K562 (cell line): ENCODE results near the gene MRPL55. TPM values are rescaled to one million over a fixed set of nuclear protein-coding genes. Genes with fewer than 3 reads are reported as not detected.
"Not testable (repeated sequence)": the region's sequence is repeated elsewhere in the genome, so short reads cannot be mapped to it uniquely, and the experiment has no call there.

ENCODE experiments used
- ATAC-seq: fragments of 200-7000 bp; cut with Tn5 transposase; 3 replicates; pipeline ENCODE4 v1.9.1; 2020; ENCODE audit warnings: moderate library complexity
- BruUV-seq: library from RNA; stranded (reverse); fragments of 400-500 nt; replicated peaks from 2 replicates; lab custom pipeline; 2021; lab: Mats Ljungman, UMichigan
- CTCF ChIA-PET: fragments of 300-600 bp; formaldehyde crosslinking; extraction: SDS; loops from one replicate; lab custom pipeline; 2021; ENCODE audit warnings: low intra/inter-chr PET ratio; lab: Yijun Ruan, JAX
- POLR2A ChIA-PET: fragments of 300-600, 350-650 bp; sonication (Branson Sonifier 250); formaldehyde crosslinking; extraction: SDS; loops from one replicate; lab custom pipeline; 2021; ENCODE audit warnings: antibody characterized with exemption, inconsistent platforms; lab: Yijun Ruan, JAX
- DNase-seq, 4 experiments: peaks; one replicate each; pipeline versions ENCODE4 v3.0.0 to v3.0.0-alpha.2; 2011 to 2018; ENCODE audit warnings: low spot score in 3 of 4, mixed read lengths in 3 of 4; ENCODE audit errors: extremely low read depth in 1 of 4
- FAIRE-seq: peaks from 2 replicates; lab custom pipeline; 2011; peaks lifted over from hg19 to GRCh38; lab: Jason Lieb, UNC
- H2AFZ ChIP-seq: 2 replicates; pipeline ENCODE4 v1.6.0; 2011; ENCODE audit warnings: low read depth, low read length, control low read depth, inconsistent platforms
- H3K27ac ChIP-seq: fragments of 200-600 bp; 3 replicates; pipeline ENCODE4 v1.8.0; 2011; ENCODE audit warnings: low read depth, mild to moderate bottlenecking, control low read depth, inconsistent platforms, low read length, moderate library complexity, mixed read lengths; ENCODE audit errors: extremely low read depth
- H3K27me3 ChIP-seq, 2 experiments: fragments of 300-600 bp in 1 of 2; 2 replicates in 1 of 2; 3 replicates in 1 of 2; pipeline versions ENCODE4 v1.6.0 to v1.8.0; 2011; ENCODE audit warnings: inconsistent platforms in 2 of 2, low read length in 2 of 2, mild to moderate bottlenecking in 1 of 2, mixed read lengths in 1 of 2, moderate library complexity in 1 of 2; ENCODE audit not compliant: control insufficient read depth in 2 of 2, insufficient read depth in 2 of 2
- H3K36me3 ChIP-seq: fragments of 300-600 bp; 3 replicates; pipeline ENCODE4 v1.8.0; 2011; ENCODE audit warnings: mild to moderate bottlenecking, low read length, inconsistent platforms; ENCODE audit not compliant: control insufficient read depth, insufficient read depth
- H3K4me1 ChIP-seq, 2 experiments: fragments of 200-600 bp in 1 of 2; replicated peaks in 1 of 2; 2 replicates in 1 of 2; 3 replicates in 1 of 2; pipeline versions ENCODE4 v1.5.1 to v1.8.0; 2011; ENCODE audit warnings: inconsistent platforms in 2 of 2, low read length in 2 of 2, mild to moderate bottlenecking in 1 of 2, mixed read lengths in 1 of 2, moderate library complexity in 1 of 2; ENCODE audit not compliant: control insufficient read depth in 2 of 2, insufficient read depth in 2 of 2
- H3K4me2 ChIP-seq: 2 replicates; pipeline ENCODE4 v1.6.1; 2011; ENCODE audit warnings: low read length, control low read depth, inconsistent platforms, mixed read lengths; ENCODE audit not compliant: insufficient read depth
- H3K4me3 ChIP-seq: fragments of 200-600 bp; sonication (generic), shearing (Covaris generic); 2 replicates; pipeline ENCODE4 v1.5.1; 2016; ENCODE audit warnings: control low read depth, inconsistent platforms
- H3K79me2 ChIP-seq: fragments of 200-600 bp; 3 replicates; pipeline ENCODE4 v1.8.0; 2011; ENCODE audit warnings: low read length, inconsistent platforms; ENCODE audit not compliant: control insufficient read depth, insufficient read depth
- H3K9ac ChIP-seq, 2 experiments: 2 replicates each; pipeline versions ENCODE4 v1.6.0 to v1.6.1; 2011; ENCODE audit warnings: low read depth in 2 of 2, low read length in 2 of 2, control low read depth in 1 of 2, inconsistent platforms in 1 of 2, mild to moderate bottlenecking in 1 of 2, mixed read lengths in 1 of 2; ENCODE audit not compliant: insufficient read depth in 1 of 2
- H3K9me1 ChIP-seq: one replicate; pipeline ENCODE4 v1.6.0; 2011; ENCODE audit warnings: inconsistent platforms, mild to moderate bottlenecking, low read length, moderate library complexity; ENCODE audit not compliant: control insufficient read depth, insufficient read depth
- H3K9me3 ChIP-seq: replicated peaks from 2 replicates; pipeline ENCODE4 v1.5.1; 2011; ENCODE audit warnings: low read depth, low read length, inconsistent platforms; ENCODE audit not compliant: control insufficient read depth, insufficient read depth
- H4K20me1 ChIP-seq: replicated peaks from 2 replicates; pipeline ENCODE4 v1.6.1; 2011; ENCODE audit warnings: low read length, inconsistent platforms, mixed read lengths; ENCODE audit not compliant: control insufficient read depth, insufficient read depth
- CEBPB ChIP-seq: fragments of 450-650 bp; IDR thresholded peaks from 2 replicates; pipeline ENCODE4 v1.6.1; 2016; ENCODE audit warnings: missing genetic modification characterization, missing compliant biosample characterization
- CEBPG ChIP-seq, 3 experiments: fragments of 200-800 bp in 1 of 3; sonication (Bioruptor generic) in 1 of 3; sonication (generic) in 1 of 3; formaldehyde crosslinking in 1 of 3; IDR thresholded peaks in 2 of 3; conservative IDR thresholded peaks in 1 of 3; 2 replicates each; pipeline versions ENCODE4 v1.6.1 to v1.8.0; 2016 to 2022; ENCODE audit warnings: missing compliant biosample characterization in 2 of 3, missing genetic modification characterization in 2 of 3, mild to moderate bottlenecking in 1 of 3, missing genetic modification reagents in 1 of 3
- ETV5 ChIP-seq: sonication (generic); formaldehyde crosslinking; IDR thresholded peaks from 2 replicates; pipeline ENCODE4 v1.4.0; 2020; ENCODE audit warnings: low read depth, mild to moderate bottlenecking, missing genetic modification reagents
- MNT ChIP-seq, 2 experiments: fragments of 450-650 bp; conservative IDR thresholded peaks; 2 replicates each; pipeline ENCODE4 v1.6.1; 2017; ENCODE audit warnings: mild to moderate bottlenecking in 2 of 2, moderate library complexity in 2 of 2
- PURB ChIP-seq: sonication (generic); formaldehyde crosslinking; IDR thresholded peaks from 2 replicates; pipeline ENCODE4 v1.9.0; 2021; ENCODE audit warnings: low read depth, mild to moderate bottlenecking, missing genetic modification reagents
- TRIM24 ChIP-seq, 2 experiments: fragments of 450-650 bp; IDR thresholded peaks; 2 replicates each; pipeline ENCODE4 v1.6.1; 2016
- WGBS: fragments of 100-300 bp; shearing (Covaris generic); methylation state at CpG from one replicate; pipeline ENCODE4 v1.1.6; 2016; ENCODE audit warnings: low coverage, mixed read lengths; ENCODE audit not compliant: insufficient coverage; ENCODE audit errors: missing lambda C conversion rate; 5-methylcytosine and 5-hydroxymethylcytosine counted together
- in situ Hi-C: fragments of 300-500 bp; cut with MboI; formaldehyde crosslinking; loops from 4 replicates; pipeline ENCODE4 v1.15.0; 2018; ENCODE audit warnings: inconsistent platforms, mixed read lengths
- intact Hi-C: fragments of 100-400 bp; cut with micrococcal nuclease; formaldehyde crosslinking; loops from 2 replicates; pipeline ENCODE4 v1.14.2; 2022
- polyA plus RNA-seq, 8 experiments: library from polyadenylated mRNA; depleted of rRNA in 4 of 8; stranded (reverse) in 5 of 8; unstranded in 3 of 8; fragments of >200 nt; fragmentation: Nextera tagmentation in 2 of 8; fragmentation: Illumina TruSeq in 1 of 8; extraction: Ambion mirVana in 2 of 8; extraction: Trizol in 1 of 8; gene quantifications; 2 replicates each; pipeline versions ENCODE4 v1.2.1 to v1.2.3, GENCODE V29; 2011 to 2014; ENCODE audit warnings: inconsistent platforms in 1 of 8, missing spikeins in 1 of 8
- total RNA-seq, 7 experiments: library from RNA; depleted of rRNA in 6 of 7; stranded (reverse); fragments of >200 nt in 6 of 7; fragmentation: Illumina TruSeq in 2 of 7; extraction: Trizol in 2 of 7; gene quantifications; 2 replicates each; pipeline versions ENCODE4 v1.2.1 to v1.2.3, GENCODE V29; 2011 to 2021; ENCODE audit warnings: low replicate concordance in 1 of 7

Gene MRPL55
- total and polyA plus RNA-seq, 9 of the 15 experiments (the other 6 are each of a cell fraction or from before 2014, with no cell fraction given) = 34.9 to 228 (median 81.0) TPM

GRCh38 chr1:228111315-228111714, 2.2 kb upstream of the MRPL55 start:
- H3K9me3 ChIP-seq; H3K27ac ChIP-seq; intact Hi-C loops; H2AFZ ChIP-seq; H3K27me3 ChIP-seq; in situ Hi-C loops; H3K9me1 ChIP-seq; CTCF ChIA-PET; H3K9ac ChIP-seq; BruUV-seq; FAIRE-seq; DNase-seq; H3K4me2 ChIP-seq; H4K20me1 ChIP-seq; ATAC-seq; H3K4me3 ChIP-seq; TF ChIP-seq CEBPG (CRISPR knock-in tag; IDR thresholded peaks at IDR 0.05): not testable (repeated sequence)
- TF ChIP-seq CEBPB (tag) (peak; percentile 68), CEBPG (tag; conservative IDR thresholded peaks at IDR 0.05 in 1 of 2, IDR thresholded peaks at IDR 0.05 in 1 of 2) (peak in 1 of 2 experiments; percentile 43; a peak in 2 of 4 replicates), TRIM24 (IDR thresholded peaks at IDR 0.05) (0 out of 4 replicates have a peak, but pooled peaks of 1 of the 2 experiments have one; percentile 20)
- 81% methylated on average over 6 of the region's 6 CpGs for WGBS
- Histone ChIP-seq H3K79me2 (peaks cover 27% of the 10 kb centered on the region), H3K36me3 (peaks cover 18% of the 10 kb centered on the region; the same call in 2 of the 3 replicates), H3K4me1 (peaks cover 16 to 31% of the 10 kb centered on the region in 2 experiments; a peak in 4 of 5 replicates)
- POLR2A ChIA-PET = interaction anchor here (1.1 to 2.5 kb wide), 4 partner anchors 11 to 346 kb away, joined by 3 to 22 read pairs (median 6); no protein-coding TSS in a partner anchor

GRCh38 chr1:228110556-228110955, 1.5 kb upstream of the MRPL55 start:
- ATAC-seq (no peak), FAIRE-seq (no peak), DNase-seq (peak in 1 of 4 experiments; percentile 5)
- TF ChIP-seq MNT (conservative IDR thresholded peaks at IDR 0.05) (0 out of 4 replicates have a peak, but pooled peaks of 1 of the 2 experiments have one; percentile 10), PURB (CRISPR knock-in tag) (no peak), ETV5 (CRISPR knock-in tag) (0 out of 2 replicates have a peak, but pooled peaks have one; percentile 15)
- 19% methylated on average over 7 of the region's 7 CpGs for WGBS
- Histone ChIP-seq H3K27ac (peak overlapping the region; percentile 76; the same call in 1 of the 3 replicates), H3K36me3 (peaks cover 26% of the 10 kb centered on the region; the same call in 2 of the 3 replicates), H3K9me1 (no peaks in the 10 kb centered on the region), H3K27me3 (no peaks in the 10 kb centered on the region), H3K4me3 (no peak overlapping the region), H3K79me2 (peaks cover 27% of the 10 kb centered on the region), H2AFZ (peak overlapping the region; percentile 94), H3K4me1 (peaks cover 16 to 32% of the 10 kb centered on the region in 2 experiments; a peak in 4 of 5 replicates), H4K20me1 (no peaks in the 10 kb centered on the region), H3K9ac (peak overlapping the region in 1 of 2 experiments; percentile 86; a peak in 2 of 4 replicates), H3K4me2 (peak overlapping the region; percentile 97), H3K9me3 (no peaks in the 10 kb centered on the region)
- CTCF ChIA-PET = no interaction called here
- intact Hi-C loops = no loop called here
- no TSS peak for BruUV-seq
- in situ Hi-C loops = no loop called here
- POLR2A ChIA-PET = interaction anchor here (0.5 to 2.5 kb wide), 13 partner anchors 11 to 378 kb away, joined by 3 to 22 read pairs (median 3); no protein-coding TSS in a partner anchor
